Measurements from ENCODE around the gene TET2. TPM values are rescaled to one million over a fixed set of nuclear protein-coding genes. Genes with fewer than 3 reads are reported as not detected.

Gene TET2
- total RNA-seq, 1 experiment from 2014 or later, result 3.4 TPM

GRCh38 chr4:105198541-105198940 is 51.9 kb downstream of the TET2 start:
- no peak for DNase-seq (ENCODE audit: low spot score)
- no peak overlapping the region for H3K4me3 Mint-ChIP-seq
- ChIA-PET POLR2A (no interaction called here), CTCF (no interaction called here)
- no peaks in the 10 kb centered on the region for H3K27me3 Mint-ChIP-seq (ENCODE audit: low read depth)
- no peak for TF ChIP-seq E2F1 (CRISPR knock-in tag; IDR thresholded peaks at IDR 0.05)
- TF ChIP-seq ELF4 (CRISPR knock-in tag; IDR thresholded peaks at IDR 0.05; ENCODE audit: low read depth), result no peak
- no peak for TF ChIP-seq PRDM15 (CRISPR knock-in tag; IDR thresholded peaks at IDR 0.05)
- TF ChIP-seq PREB (CRISPR knock-in tag; IDR thresholded peaks at IDR 0.05; ENCODE audit: borderline replicate concordance), result no peak
- no peak for TF ChIP-seq SOX15 (CRISPR knock-in tag; IDR thresholded peaks at IDR 0.05)
- no peak for TF ChIP-seq MAX (CRISPR knock-in tag; IDR thresholded peaks at IDR 0.05)
- TF ChIP-seq ZNF219 (CRISPR knock-in tag; IDR thresholded peaks at IDR 0.05; ENCODE audit: borderline replicate concordance), result no peak
- no peak for TF ChIP-seq STAT6 (CRISPR knock-in tag; conservative IDR thresholded peaks at IDR 0.05; ENCODE audit: low read depth)
- no peak for TF ChIP-seq ATF1 (CRISPR knock-in tag; IDR thresholded peaks at IDR 0.05)
- no peak for TF ChIP-seq TCF7 (CRISPR knock-in tag; IDR thresholded peaks at IDR 0.05; ENCODE audit: low read depth)
- TF ChIP-seq ZNF512 (CRISPR knock-in tag; IDR thresholded peaks at IDR 0.05; ENCODE audit: borderline replicate concordance), result no peak
- TF ChIP-seq CREM (CRISPR knock-in tag; IDR thresholded peaks at IDR 0.05), result no peak
- no peak for TF ChIP-seq E2F4 (CRISPR knock-in tag; IDR thresholded peaks at IDR 0.05; ENCODE audit: borderline replicate concordance, low read depth)
- no peak for TF ChIP-seq SMAD4 (CRISPR knock-in tag; IDR thresholded peaks at IDR 0.05)
- TF ChIP-seq GTF2I (CRISPR knock-in tag; conservative IDR thresholded peaks at IDR 0.05), result no peak
- no peak for TF ChIP-seq ZBTB21 (CRISPR knock-in tag; IDR thresholded peaks at IDR 0.05; ENCODE audit: borderline replicate concordance)
- TF ChIP-seq HMGXB4 (CRISPR knock-in tag; IDR thresholded peaks at IDR 0.05), result no peak
- H3K27ac Mint-ChIP-seq, result no peak overlapping the region
- no peak for ATAC-seq
- H3K4me1 Mint-ChIP-seq, result peaks cover 8% of the 10 kb centered on the region
- no peaks in the 10 kb centered on the region for H3K36me3 Mint-ChIP-seq
- no peaks in the 10 kb centered on the region for H3K9me3 Mint-ChIP-seq

All from WTC11 (cell line).